Neuronal stem cell (in vitro differentiated cells): ENCODE results near the gene FCHO1.
A peak's percentile ranks its signal among the peaks of the same experiment; 100 is the strongest.

Experiments used
- DNase-seq: peaks from one replicate; pipeline ENCODE4 v3.0.0-alpha.2; 2013; ENCODE audit warnings: low spot score
- H2AFZ ChIP-seq: one replicate; pipeline ENCODE4 v1.6.1; 2013; ENCODE audit warnings: mild to moderate bottlenecking, low read length, inconsistent platforms
- H2AK5ac ChIP-seq: 2 replicates; pipeline ENCODE4 v1.6.1; 2013; ENCODE audit warnings: low read depth, mild to moderate bottlenecking, inconsistent platforms, low read length, moderate library complexity, mixed read lengths
- H2BK120ac ChIP-seq: 2 replicates; pipeline ENCODE4 v1.6.1; 2013; ENCODE audit warnings: low read depth, mild to moderate bottlenecking, inconsistent platforms, low read length, moderate library complexity, mixed read lengths
- H2BK12ac ChIP-seq: one replicate; pipeline ENCODE4 v1.6.1; 2013; ENCODE audit warnings: low read length, inconsistent platforms
- H2BK15ac ChIP-seq: 2 replicates; pipeline ENCODE4 v1.6.1; 2013; ENCODE audit warnings: mild to moderate bottlenecking, low read length, inconsistent platforms, mixed read lengths
- H2BK5ac ChIP-seq: one replicate; pipeline ENCODE4 v1.6.1; 2013; ENCODE audit warnings: inconsistent platforms, mild to moderate bottlenecking, low read length, moderate library complexity
- H3K14ac ChIP-seq: one replicate; pipeline ENCODE4 v1.6.1; 2013; ENCODE audit warnings: low read length, inconsistent platforms
- H3K18ac ChIP-seq: 2 replicates; pipeline ENCODE4 v1.6.1; 2013; ENCODE audit warnings: low read length, inconsistent platforms
- H3K23ac ChIP-seq: 2 replicates; pipeline ENCODE4 v1.6.1; 2013; ENCODE audit warnings: low read depth, mild to moderate bottlenecking, mixed read lengths, low read length, inconsistent platforms; ENCODE audit not compliant: poor library complexity
- H3K27ac ChIP-seq: replicated peaks from 3 replicates; pipeline ENCODE4 v1.5.1; 2013; ENCODE audit warnings: low read length, inconsistent platforms
- H3K27me3 ChIP-seq, 3 experiments: 2 replicates each; pipeline ENCODE4 v1.6.1; 2013; ENCODE audit warnings: low read length in 3 of 3, mild to moderate bottlenecking in 2 of 3, inconsistent platforms in 1 of 3, low read depth in 1 of 3, mixed read lengths in 1 of 3, moderate library complexity in 1 of 3; ENCODE audit not compliant: control insufficient read depth in 3 of 3, insufficient read depth in 3 of 3
- H3K36me3 ChIP-seq, 2 donors: replicated peaks in 1 of 2; 2 replicates each; pipeline ENCODE4 v1.6.1; 2013; ENCODE audit warnings: low read length in 2 of 2; ENCODE audit not compliant: control insufficient read depth in 2 of 2, insufficient read depth in 2 of 2
- H3K4ac ChIP-seq: 2 replicates; pipeline ENCODE4 v1.6.1; 2013; ENCODE audit warnings: inconsistent platforms, mild to moderate bottlenecking, low read length, moderate library complexity
- H3K4me1 ChIP-seq, 2 donors: 1 replicate in 1 of 2; 2 replicates in 1 of 2; pipeline ENCODE4 v1.6.1; 2013; ENCODE audit warnings: low read length in 2 of 2, low read depth in 1 of 2; ENCODE audit not compliant: control insufficient read depth in 2 of 2, insufficient read depth in 1 of 2
- H3K4me2 ChIP-seq: one replicate; pipeline ENCODE4 v1.6.1; 2013; ENCODE audit warnings: mild to moderate bottlenecking, low read length, inconsistent platforms; ENCODE audit not compliant: insufficient read depth, poor library complexity, severe bottlenecking
- H3K4me3 ChIP-seq, 2 donors: 2 replicates each; pipeline ENCODE4 v1.5.1; 2013; ENCODE audit warnings: low read length in 2 of 2, mild to moderate bottlenecking in 2 of 2, inconsistent platforms in 1 of 2, moderate library complexity in 1 of 2
- H3K79me1 ChIP-seq: one replicate; pipeline ENCODE4 v1.6.1; 2013; ENCODE audit warnings: low read depth, mild to moderate bottlenecking, inconsistent platforms, low read length, moderate library complexity
- H3K9ac ChIP-seq: one replicate; pipeline ENCODE4 v1.6.1; 2013; ENCODE audit warnings: mild to moderate bottlenecking, low read depth, low read length, inconsistent platforms; ENCODE audit not compliant: poor library complexity
- H3K9me3 ChIP-seq, 2 donors: replicated peaks in 1 of 2; 2 replicates each; pipeline versions ENCODE3 to v1.6.1; 2013; ENCODE audit warnings: low read length in 2 of 2, mild to moderate bottlenecking in 2 of 2, inconsistent platforms in 1 of 2, low read depth in 1 of 2, mixed read lengths in 1 of 2, moderate library complexity in 1 of 2; ENCODE audit not compliant: control insufficient read depth in 2 of 2, insufficient read depth in 1 of 2
- H4K8ac ChIP-seq: one replicate; pipeline ENCODE4 v1.6.1; 2013; ENCODE audit warnings: low read depth, mild to moderate bottlenecking, inconsistent platforms, low read length, moderate library complexity
- H4K91ac ChIP-seq: one replicate; pipeline ENCODE4 v1.6.1; 2013; ENCODE audit warnings: low read length, low read depth, mild to moderate bottlenecking, inconsistent platforms; ENCODE audit not compliant: poor library complexity
- WGBS, 2 donors: extraction: QIAGEN DNeasy Blood & Tissue Kit; methylation state at CpG; one replicate each; pipeline ENCODE4 v1.1.7; 2013; ENCODE audit warnings: missing lambda C conversion rate in 2 of 2, mixed read lengths in 1 of 2; ENCODE audit not compliant: insufficient read length in 2 of 2, insufficient replicate concordance in 1 of 2; ENCODE audit errors: extremely low coverage in 2 of 2; 5-methylcytosine and 5-hydroxymethylcytosine counted together

The FCHO1 gene

GRCh38 chr19:17794412-17794730, 43.1 kb downstream of the FCHO1 start:
- Histone ChIP-seq H3K9ac (no peak overlapping the region), H2BK120ac (no peak overlapping the region), H3K9me3 (peaks cover 0 to 2% of the 10 kb centered on the region in 2 donors), H2BK15ac (no peak overlapping the region), H2BK5ac (no peak overlapping the region), H3K4me2 (no peak overlapping the region), H4K91ac (no peak overlapping the region), H3K79me1 (no peaks in the 10 kb centered on the region), H3K36me3 (no peaks in the 10 kb centered on the region), H2AK5ac (no peak overlapping the region), H3K27me3 (peaks cover 10 to 58% (median 31%) of the 10 kb centered on the region in 3 experiments), H2BK12ac (no peak overlapping the region), H3K4me3 (no peak overlapping the region), H3K23ac (no peak overlapping the region), H3K4me1 (peaks cover 3% of the 10 kb centered on the region in 2 donors), H3K18ac (no peak overlapping the region), H2AFZ (peak overlapping the region; percentile 66), H3K14ac (no peak overlapping the region), H3K4ac (no peak overlapping the region), H3K27ac (no peak overlapping the region), H4K8ac (no peak overlapping the region)
- no peak for DNase-seq
- WGBS, 2 donors, result no CpG with 5 or more reads among the region's 9 CpGs

- H3K18ac ChIP-seq, result peak within 1 kb of the TSS; percentile 64
- no CpG with 5 or more reads among the region's 50 CpGs for WGBS, 2 donors
- H3K14ac ChIP-seq, result no peak within 1 kb of the TSS
- peak within 1 kb of the TSS; percentile 56 for H2AK5ac ChIP-seq
- H3K27ac ChIP-seq, result no peak within 1 kb of the TSS
- no peaks in the 10 kb centered on the region for H3K79me1 ChIP-seq
- no peak within 1 kb of the TSS for H4K8ac ChIP-seq
- H3K4me3 ChIP-seq, result peak within 1 kb of the TSS in 1 of 2 donors; percentile 27
- peaks cover 0 to 2% of the 10 kb centered on the region in 2 donors for H3K9me3 ChIP-seq
- peak within 1 kb of the TSS; percentile 66 for H2AFZ ChIP-seq
- H3K36me3 ChIP-seq, result no peaks in the 10 kb centered on the region
- peak within 1 kb of the TSS; percentile 14 for H2BK120ac ChIP-seq
- peaks cover 3% of the 10 kb centered on the region in 2 donors for H3K4me1 ChIP-seq
- H2BK5ac ChIP-seq, result peak within 1 kb of the TSS; percentile 39
- H2BK12ac ChIP-seq, result peak within 1 kb of the TSS; percentile 73
- peak within 1 kb of the TSS; percentile 49 for H2BK15ac ChIP-seq
- no peak for DNase-seq
- peaks cover 10 to 58% (median 31%) of the 10 kb centered on the region in 3 experiments for H3K27me3 ChIP-seq
- H3K23ac ChIP-seq, result peak within 1 kb of the TSS; percentile 85
- H4K91ac ChIP-seq, result no peak within 1 kb of the TSS
- peak within 1 kb of the TSS; percentile 37 for H3K4ac ChIP-seq
- H3K4me2 ChIP-seq, result peak within 1 kb of the TSS; percentile 11
- H3K9ac ChIP-seq, result no peak within 1 kb of the TSS
Measured at GRCh38 chr19:17794731-17795494, 43.6 kb downstream of the FCHO1 start, which contains the start of gene B3GNT3. Gene B3GNT3, plus strand, starts transcription at chr19:17795138. Its CDS starts 12,670 bp downstream, at chr19:17807808.

- H3K36me3 ChIP-seq, result no peaks in the 10 kb centered on the region
- H3K9me3 ChIP-seq, result peaks cover 0 to 2% of the 10 kb centered on the region in 2 donors
- no peaks in the 10 kb centered on the region for H3K79me1 ChIP-seq
- H3K4me1 ChIP-seq, result peaks cover 3% of the 10 kb centered on the region in 2 donors
- H3K4me3 ChIP-seq, result peak overlapping the region in 1 of 2 donors; percentile 27
- H3K27me3 ChIP-seq, result peaks cover 10 to 58% (median 31%) of the 10 kb centered on the region in 3 experiments
- no peak overlapping the region for H4K8ac ChIP-seq
- no peak overlapping the region for H3K14ac ChIP-seq
- no peak overlapping the region for H4K91ac ChIP-seq
- H3K9ac ChIP-seq, result no peak overlapping the region
- H3K23ac ChIP-seq, result peak overlapping the region; percentile 85
- H2BK12ac ChIP-seq, result peak overlapping the region; percentile 73
- H2AFZ ChIP-seq, result peak overlapping the region; percentile 66
- H2BK5ac ChIP-seq, result peak overlapping the region; percentile 39
- H2BK15ac ChIP-seq, result peak overlapping the region; percentile 49
- H3K4ac ChIP-seq, result no peak overlapping the region
- peak overlapping the region; percentile 56 for H2AK5ac ChIP-seq
- no peak for DNase-seq
- no peak overlapping the region for H2BK120ac ChIP-seq
- peak overlapping the region; percentile 64 for H3K18ac ChIP-seq
- peak overlapping the region; percentile 11 for H3K4me2 ChIP-seq
- no peak overlapping the region for H3K27ac ChIP-seq
- WGBS, 2 donors, result no CpG with 5 or more reads among the region's 14 CpGs
Measured at GRCh38 chr19:17795495-17795856, 44.2 kb downstream of the FCHO1 start.

- Histone ChIP-seq H3K27ac (no peak overlapping the region), H4K91ac (no peak overlapping the region), H3K4ac (no peak overlapping the region), H4K8ac (no peak overlapping the region), H3K9me3 (peaks cover 0 to 2% of the 10 kb centered on the region in 2 donors), H3K4me1 (peaks cover 3% of the 10 kb centered on the region in 2 donors), H3K36me3 (no peaks in the 10 kb centered on the region), H3K27me3 (peaks cover 10 to 58% (median 31%) of the 10 kb centered on the region in 3 experiments), H3K9ac (no peak overlapping the region), H3K18ac (no peak overlapping the region), H3K14ac (no peak overlapping the region), H3K79me1 (no peaks in the 10 kb centered on the region), H2AFZ (no peak overlapping the region), H2AK5ac (peak overlapping the region; percentile 47), H2BK120ac (no peak overlapping the region), H2BK12ac (no peak overlapping the region), H2BK5ac (peak overlapping the region; percentile 61), H2BK15ac (no peak overlapping the region), H3K4me3 (no peak overlapping the region), H3K4me2 (no peak overlapping the region), H3K23ac (no peak overlapping the region)
- DNase-seq, result no peak
- no CpG with 5 or more reads among the region's 6 CpGs for WGBS, 2 donors
Measured at GRCh38 chr19:17796013-17796837, 44.9 kb downstream of the FCHO1 start.
